Loucy (cell line): Measurements from ENCODE around the gene QRICH1.

Experiments used
- H2AFZ ChIP-seq: fragments of 200-600 bp; sonication (generic); 2 replicates; pipeline ENCODE4 v1.6.0; 2016; ENCODE audit warnings: antibody characterized with exemption, mild to moderate bottlenecking, low read length, moderate library complexity
- H3F3A ChIP-seq: fragments of 200-600 bp; 2 replicates; pipeline ENCODE4 v1.6.0; 2016; ENCODE audit warnings: antibody characterized with exemption, low read depth, mild to moderate bottlenecking
- H3K27me3 ChIP-seq: fragments of 200-600 bp; sonication (generic); 2 replicates; pipeline ENCODE4 v1.6.1; 2014; ENCODE audit warnings: low read length, mild to moderate bottlenecking; ENCODE audit not compliant: insufficient read depth, poor library complexity, severe bottlenecking
- H3K36me3 ChIP-seq: fragments of 200-600 bp; sonication (generic); 2 replicates; pipeline ENCODE4 v1.6.1; 2016; ENCODE audit warnings: low read length; ENCODE audit not compliant: insufficient read depth
- H3K4me1 ChIP-seq: fragments of 200-600 bp; sonication (generic); 2 replicates; pipeline ENCODE4 v1.5.1; 2014; ENCODE audit warnings: low read length, mild to moderate bottlenecking; ENCODE audit not compliant: insufficient read depth, poor library complexity, severe bottlenecking
- H3K4me2 ChIP-seq: fragments of 200-600 bp; sonication (generic); 2 replicates; pipeline ENCODE4 v1.6.0; 2014; ENCODE audit warnings: antibody characterized with exemption, low read length, low read depth, mild to moderate bottlenecking; ENCODE audit not compliant: poor library complexity, severe bottlenecking
- H3K4me3 ChIP-seq: fragments of 200-600 bp; sonication (generic); 2 replicates; pipeline ENCODE4 v1.5.1; 2014; ENCODE audit warnings: low read length, mild to moderate bottlenecking, mixed read lengths; ENCODE audit not compliant: poor library complexity, severe bottlenecking
- H3K79me2 ChIP-seq: fragments of 200-600 bp; sonication (generic); 2 replicates; pipeline ENCODE4 v1.6.1; 2014; ENCODE audit warnings: low read length; ENCODE audit not compliant: insufficient read depth
- H3K9ac ChIP-seq: fragments of 200-600 bp; sonication (generic); 2 replicates; pipeline ENCODE4 v1.6.0; 2014; ENCODE audit warnings: mild to moderate bottlenecking, low read depth, low read length, moderate library complexity; ENCODE audit not compliant: poor library complexity, severe bottlenecking
- H3K9me2 ChIP-seq: fragments of 200-600 bp; sonication (generic); replicated peaks from 2 replicates; pipeline ENCODE4 v1.6.1; 2016; ENCODE audit warnings: low read depth, low read length, mixed read lengths
- H3K9me3 ChIP-seq: fragments of 200-600 bp; sonication (generic); 2 replicates; pipeline ENCODE4 v1.6.1; 2014; ENCODE audit warnings: mild to moderate bottlenecking, antibody characterized with exemption, low read length, low read depth; ENCODE audit not compliant: insufficient read depth
- H4K20me1 ChIP-seq: fragments of 200-600 bp; sonication (generic); 2 replicates; pipeline ENCODE4 v1.6.0; 2014; ENCODE audit warnings: antibody characterized with exemption, low read length, mild to moderate bottlenecking; ENCODE audit not compliant: insufficient read depth, poor library complexity, severe bottlenecking
- EZH2phosphoT487 ChIP-seq: fragments of 200-600 bp; IDR thresholded peaks from 2 replicates; pipeline ENCODE4 v1.6.1; 2018; ENCODE audit warnings: antibody characterized with exemption, mild to moderate bottlenecking, moderate library complexity, borderline replicate concordance
- TF ChIP-seq, protein P1 (sequence below): fragments of 200-600 bp; sonication (generic); conservative IDR thresholded peaks from 2 replicates; pipeline ENCODE4 v1.5.1; 2014; ENCODE audit warnings: mild to moderate bottlenecking, antibody characterized with exemption, low read length

Gene QRICH1

DNA sequence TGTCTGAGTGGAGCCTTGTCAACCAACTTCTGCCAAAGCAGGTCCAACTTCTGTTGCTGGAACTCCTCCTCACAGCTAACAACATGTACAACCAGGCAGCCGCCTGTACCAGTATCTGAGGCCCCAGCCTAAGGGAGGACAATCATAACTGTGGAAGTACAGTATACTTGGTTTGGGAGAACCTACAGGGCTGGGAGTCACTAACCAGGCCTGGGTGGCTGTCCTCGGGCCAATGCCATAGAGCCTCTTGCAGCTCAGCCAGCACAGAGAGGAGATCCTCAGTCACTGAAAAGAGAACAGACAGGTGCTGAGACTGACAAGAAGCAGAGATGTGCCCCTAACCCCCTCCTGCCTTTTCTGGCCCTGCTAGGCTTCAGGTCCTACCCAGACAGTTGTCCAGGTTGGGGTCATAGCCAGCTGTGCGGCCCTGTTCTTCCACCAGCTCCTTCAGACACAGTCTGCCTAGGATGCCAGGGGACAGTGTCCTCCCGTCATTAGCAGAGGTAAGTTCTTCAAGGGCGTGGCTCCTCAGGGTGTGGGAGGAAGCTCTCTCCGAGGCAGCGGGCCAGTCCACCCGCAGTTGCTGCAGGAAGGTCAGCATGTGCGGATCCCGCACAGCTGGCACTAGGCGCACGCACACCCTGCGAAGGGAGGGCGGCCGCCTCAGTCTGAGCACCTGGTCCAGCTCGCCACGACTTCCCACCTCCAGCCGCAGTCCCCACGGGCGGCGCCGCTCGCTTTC lies 76.5 kb downstream of the QRICH1 start:
- H3K9me2 ChIP-seq = no peaks in the 10 kb centered on the region
- H3K36me3 ChIP-seq = peaks cover 45% of the 10 kb centered on the region; the same call in 1 of the 2 replicates
- H3F3A ChIP-seq = no peaks in the 10 kb centered on the region
- no peak overlapping the region for H3K9ac ChIP-seq
- no peaks in the 10 kb centered on the region for H3K9me3 ChIP-seq
- TF ChIP-seq, protein P1, sequence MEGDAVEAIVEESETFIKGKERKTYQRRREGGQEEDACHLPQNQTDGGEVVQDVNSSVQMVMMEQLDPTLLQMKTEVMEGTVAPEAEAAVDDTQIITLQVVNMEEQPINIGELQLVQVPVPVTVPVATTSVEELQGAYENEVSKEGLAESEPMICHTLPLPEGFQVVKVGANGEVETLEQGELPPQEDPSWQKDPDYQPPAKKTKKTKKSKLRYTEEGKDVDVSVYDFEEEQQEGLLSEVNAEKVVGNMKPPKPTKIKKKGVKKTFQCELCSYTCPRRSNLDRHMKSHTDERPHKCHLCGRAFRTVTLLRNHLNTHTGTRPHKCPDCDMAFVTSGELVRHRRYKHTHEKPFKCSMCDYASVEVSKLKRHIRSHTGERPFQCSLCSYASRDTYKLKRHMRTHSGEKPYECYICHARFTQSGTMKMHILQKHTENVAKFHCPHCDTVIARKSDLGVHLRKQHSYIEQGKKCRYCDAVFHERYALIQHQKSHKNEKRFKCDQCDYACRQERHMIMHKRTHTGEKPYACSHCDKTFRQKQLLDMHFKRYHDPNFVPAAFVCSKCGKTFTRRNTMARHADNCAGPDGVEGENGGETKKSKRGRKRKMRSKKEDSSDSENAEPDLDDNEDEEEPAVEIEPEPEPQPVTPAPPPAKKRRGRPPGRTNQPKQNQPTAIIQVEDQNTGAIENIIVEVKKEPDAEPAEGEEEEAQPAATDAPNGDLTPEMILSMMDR = no peak
- no peak for TF ChIP-seq EZH2phosphoT487
- no peak overlapping the region for H2AFZ ChIP-seq
- no peaks in the 10 kb centered on the region for H3K27me3 ChIP-seq
- peaks cover 62% of the 10 kb centered on the region for H4K20me1 ChIP-seq
- peak overlapping the region; percentile 92 for H3K4me2 ChIP-seq
- H3K79me2 ChIP-seq = peaks cover 59% of the 10 kb centered on the region
- H3K4me3 ChIP-seq = peak overlapping the region; percentile 91
- peaks cover 15% of the 10 kb centered on the region for H3K4me1 ChIP-seq

DNA sequence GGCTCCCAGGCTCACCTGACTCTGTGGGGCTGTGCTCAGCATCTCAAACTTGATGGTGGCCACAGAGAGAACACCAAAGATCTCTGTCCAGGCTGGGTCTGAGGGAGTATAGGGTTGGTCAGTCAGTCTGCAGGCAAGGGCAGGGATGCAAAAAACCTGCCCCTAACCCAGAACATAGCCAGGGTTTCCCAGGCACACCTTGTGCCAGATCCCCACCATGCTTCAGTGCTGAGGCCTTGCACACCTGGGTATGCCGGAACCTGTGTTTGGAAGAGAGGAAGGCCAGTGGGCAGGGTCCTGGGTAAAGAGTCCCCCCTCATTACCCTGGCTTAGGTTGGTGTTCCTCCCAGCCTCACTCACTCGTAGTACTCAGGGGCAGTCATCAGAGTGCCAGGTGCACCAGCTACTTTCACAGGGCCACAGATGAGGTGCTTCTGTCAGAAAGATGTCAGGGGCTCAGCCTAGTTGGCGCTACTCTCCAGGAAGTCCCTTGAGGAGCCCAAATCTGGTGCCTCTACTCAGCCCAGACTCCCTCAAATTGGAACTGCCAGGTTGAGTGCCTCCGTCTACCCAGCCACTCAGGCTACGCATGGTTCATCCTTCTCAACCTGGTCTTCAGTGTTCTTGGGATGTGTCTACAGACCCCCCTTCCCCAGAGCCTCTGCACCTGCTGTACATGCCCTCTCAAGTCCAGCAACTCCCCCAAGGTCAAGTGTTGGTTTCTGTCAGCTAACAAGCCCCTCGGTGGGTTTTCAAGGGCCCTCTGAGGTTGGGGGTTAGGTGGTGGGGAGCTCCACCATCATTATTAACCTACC lies 77.2 kb downstream of the QRICH1 start:
- Histone ChIP-seq H3K4me2 (no peak overlapping the region), H4K20me1 (peaks cover 65% of the 10 kb centered on the region), H3K4me3 (no peak overlapping the region), H3K27me3 (no peaks in the 10 kb centered on the region), H3K9ac (no peak overlapping the region), H2AFZ (no peak overlapping the region), H3F3A (no peaks in the 10 kb centered on the region), H3K9me3 (no peaks in the 10 kb centered on the region), H3K4me1 (peaks cover 15% of the 10 kb centered on the region), H3K36me3 (peaks cover 53% of the 10 kb centered on the region; the same call in 1 of the 2 replicates), H3K9me2 (no peaks in the 10 kb centered on the region), H3K79me2 (peaks cover 63% of the 10 kb centered on the region)
- TF ChIP-seq, protein P1 = no peak
- no peak for TF ChIP-seq EZH2phosphoT487

DNA sequence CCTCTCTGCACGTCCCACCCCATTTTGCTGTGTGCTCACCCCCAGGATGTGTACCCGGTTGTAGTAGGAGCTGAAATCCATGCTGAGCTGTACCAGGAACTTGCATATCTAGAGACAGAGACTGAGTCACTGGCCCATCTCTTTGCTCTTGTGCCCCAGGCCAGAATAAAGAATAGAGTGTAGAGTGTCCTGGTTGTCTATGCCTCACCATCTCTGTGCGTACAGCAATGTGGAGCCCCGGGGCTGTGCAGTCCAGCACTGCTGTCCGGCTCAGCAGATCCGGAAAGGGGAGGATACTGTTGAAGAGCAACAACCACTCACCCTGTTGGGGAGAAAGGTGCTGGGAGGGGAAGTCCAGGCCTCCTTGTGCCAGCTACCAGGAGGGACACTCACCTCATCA lies 78.1 kb downstream of the QRICH1 start:
- Histone ChIP-seq H3K9me3 (no peaks in the 10 kb centered on the region), H3F3A (no peaks in the 10 kb centered on the region), H3K36me3 (peaks cover 56% of the 10 kb centered on the region; the same call in 1 of the 2 replicates), H3K27me3 (no peaks in the 10 kb centered on the region), H3K4me2 (no peak overlapping the region), H3K79me2 (peaks cover 66% of the 10 kb centered on the region), H3K9ac (no peak overlapping the region), H3K9me2 (no peaks in the 10 kb centered on the region), H4K20me1 (peaks cover 67% of the 10 kb centered on the region), H3K4me3 (no peak overlapping the region), H2AFZ (no peak overlapping the region), H3K4me1 (peaks cover 15% of the 10 kb centered on the region)
- no peak for TF ChIP-seq EZH2phosphoT487
- TF ChIP-seq, protein P1 = no peak
